ENCODE data around the gene DENND6A. TPM values are rescaled to one million over a fixed set of nuclear protein-coding genes. Genes with fewer than 3 reads are reported as not detected.

The DENND6A gene
- total RNA-seq = 10 to 100 TPM; 31.2 to 32.6 TPM

GRCh38 chr3:57692396-57693147 lies at the start of gene DENND6A:
Gene DENND6A, minus strand, starts transcription at chr3:57693077. Its CDS starts 59 bp downstream, at chr3:57693018.

GRCh38 chr3:57597127-57597923 lies 95.6 kb downstream of the DENND6A start, which contains the start of gene ARF4:
Gene ARF4, minus strand, starts transcription at chr3:57597344. Its CDS starts 204 bp downstream, at chr3:57597140.

Other genes starting within 250 kb of the DENND6A start
- gene DNAH12, start 148.7 kb downstream of the DENND6A start, total RNA-seq = under 1 TPM; 0.05 to 0.08 TPM
- 10 to 100 TPM; 22.4 to 24.6 TPM for gene PDE12, start 136.8 kb downstream of the DENND6A start, total RNA-seq
- 10 to 100 TPM; 45.8 to 50.4 TPM for gene ARF4, start 95.7 kb downstream of the DENND6A start, total RNA-seq
- 10 to 100 TPM; 49.8 to 51.6 TPM for gene SLMAP, start 63.2 kb upstream of the DENND6A start, total RNA-seq

Data from activated naive CD4-positive, alpha-beta T cell treated with anti-CD3 and anti-CD28 coated beads, Interleukin-2, amount 10 ng/mL, durations not matched to agents 5 hours and 36 hours (primary cell).